GM18868 (cell line): ENCODE results near the gene TDRD1.
A peak's percentile ranks its signal among the peaks of the same experiment; 100 is the strongest.

Experiments used
- ATAC-seq: cut with Tn5 transposase; IDR thresholded peaks from one replicate; pipeline ENCODE4 v1.9.1; 2021; ENCODE audit warnings: mild to moderate bottlenecking, moderate library complexity; ENCODE audit not compliant: unreplicated experiment

Gene TDRD1

GRCh38 chr10:114174695-114175188 is 4.4 kb upstream of the TDRD1 start:
- ATAC-seq: no peak

GRCh38 chr10:114175667-114176066 is 3.5 kb upstream of the TDRD1 start:
- ATAC-seq: no peak

- no peak for ATAC-seq
Measured at GRCh38 chr10:114176511-114176910, 2.6 kb upstream of the TDRD1 start.

- ATAC-seq: no peak
Measured at GRCh38 chr10:114179747-114180146, 594 bp downstream of the TDRD1 start.

- peak; percentile 49 for ATAC-seq
Measured at GRCh38 chr10:114180937-114181336, 1.8 kb downstream of the TDRD1 start.

- no peak for ATAC-seq
Measured at GRCh38 chr10:114181971-114182370, 2.8 kb downstream of the TDRD1 start.

- ATAC-seq: no peak
Measured at GRCh38 chr10:114183563-114183962, 4.4 kb downstream of the TDRD1 start.

- no peak for ATAC-seq
Measured at GRCh38 chr10:114184276-114184675, 5.1 kb downstream of the TDRD1 start.

- ATAC-seq: peak; percentile 75
Measured at GRCh38 chr10:114188001-114188400, 8.8 kb downstream of the TDRD1 start.

- no peak for ATAC-seq
Measured at GRCh38 chr10:114188900-114189299, 9.7 kb downstream of the TDRD1 start.

GRCh38 chr10:114189700-114190099 is 10.5 kb downstream of the TDRD1 start:
- no peak for ATAC-seq

GRCh38 chr10:114195079-114195478 is 15.9 kb downstream of the TDRD1 start:
- ATAC-seq: peak; percentile 97

- no peak for ATAC-seq
Measured at GRCh38 chr10:114199239-114199638, 20.1 kb downstream of the TDRD1 start.

- no peak for ATAC-seq
Measured at GRCh38 chr10:114202812-114203211, 23.7 kb downstream of the TDRD1 start.

- no peak for ATAC-seq
Measured at GRCh38 chr10:114206902-114207301, 27.7 kb downstream of the TDRD1 start.

GRCh38 chr10:114207349-114207748 is 28.2 kb downstream of the TDRD1 start:
- no peak for ATAC-seq

- ATAC-seq: no peak
Measured at GRCh38 chr10:114208351-114208750, 29.2 kb downstream of the TDRD1 start.

- no peak for ATAC-seq
Measured at GRCh38 chr10:114212153-114212552, 33.0 kb downstream of the TDRD1 start.

- no peak for ATAC-seq
Measured at GRCh38 chr10:114215033-114215432, 35.9 kb downstream of the TDRD1 start.

- ATAC-seq: no peak
Measured at GRCh38 chr10:114220281-114220680, 41.1 kb downstream of the TDRD1 start.

GRCh38 chr10:114221235-114221634 is 42.1 kb downstream of the TDRD1 start:
- no peak for ATAC-seq

- ATAC-seq: no peak
Measured at GRCh38 chr10:114223066-114223465, 43.9 kb downstream of the TDRD1 start.

- no peak for ATAC-seq
Measured at GRCh38 chr10:114228156-114228555, 49.0 kb downstream of the TDRD1 start.
